ENCODE data around the gene ADRB2.

DNA sequence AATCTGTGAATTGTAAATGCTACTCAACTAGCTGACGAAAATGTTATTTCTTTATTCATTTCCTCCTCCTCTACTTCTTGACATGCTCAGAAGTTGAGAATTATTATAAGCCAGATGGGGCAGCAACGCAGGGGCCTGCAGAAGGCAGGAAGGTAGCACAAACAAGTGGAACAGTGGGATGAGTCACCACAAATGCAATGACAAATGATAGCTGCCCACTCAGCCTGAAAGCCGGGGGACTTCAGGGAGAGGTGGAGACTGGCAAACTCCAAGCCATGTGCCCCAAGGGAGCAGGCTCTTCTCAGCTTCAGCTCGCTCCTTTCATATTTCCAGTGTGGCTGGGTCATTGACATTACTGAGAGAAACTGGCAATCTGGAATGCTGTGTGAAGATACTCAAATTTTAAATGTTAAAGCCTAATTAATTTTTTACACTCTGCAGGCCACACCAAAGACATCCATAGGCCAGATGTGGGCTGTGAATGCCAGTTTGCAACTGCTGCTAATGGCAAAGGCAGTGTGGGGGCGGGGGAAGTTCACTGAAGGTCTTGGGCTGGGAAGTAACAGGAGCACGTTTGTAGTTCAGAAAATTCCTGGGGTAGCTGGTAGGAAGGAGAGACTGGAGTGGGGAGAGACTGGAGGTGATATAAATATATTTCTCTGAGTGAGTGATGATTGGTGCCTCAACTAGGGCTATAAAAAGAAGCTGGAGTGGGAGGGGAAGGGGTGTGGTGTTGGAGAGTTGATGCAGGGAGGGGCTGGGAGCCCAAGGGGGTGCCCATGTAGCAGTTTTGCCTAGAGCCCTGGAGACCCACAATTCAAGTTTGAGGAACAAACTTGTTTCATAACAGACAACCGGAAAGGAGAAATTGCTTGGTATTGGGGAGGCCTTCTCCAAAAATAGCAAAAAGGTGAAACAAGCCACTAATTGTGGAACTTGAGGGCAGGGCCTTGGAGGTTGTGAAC, 20.8 kb upstream of the ADRB2 start:
- no peak for TF ChIP-seq CTCF (IDR thresholded peaks at IDR 0.05)
- TF ChIP-seq POLR2A (IDR thresholded peaks at IDR 0.05): no peak
- TF ChIP-seq EP300 (IDR thresholded peaks at IDR 0.05): no peak
- no peak for TF ChIP-seq POLR2AphosphoS5 (IDR thresholded peaks at IDR 0.05)
